Natural killer cell (primary cell): ENCODE data around the gene PRRT2. TPM values are rescaled to one million over a fixed set of nuclear protein-coding genes. Genes with fewer than 3 reads are reported as not detected.

ENCODE experiments used
- ATAC-seq, 3 donors: fragments of 150-1000 bp in 2 of 3; fragments of 200-7000 bp in 1 of 3; cut with Tn5 transposase; 1 replicate in 1 of 3; 2 replicates in 2 of 3; pipeline ENCODE4 v1.10.0; 2021; ENCODE audit warnings: mild to moderate bottlenecking in 2 of 3, moderate library complexity in 2 of 3
- DNase-seq, 2 donors: peaks; one replicate each; pipeline versions ENCODE4 v3.0.0 to v3.0.0-alpha.2; 2013 to 2021; ENCODE audit warnings: mixed read lengths in 1 of 2
- H3K27ac ChIP-seq: one replicate; pipeline ENCODE4 v1.5.1; 2013; ENCODE audit warnings: mild to moderate bottlenecking, low read length
- H3K27me3 ChIP-seq: one replicate; pipeline ENCODE4 v1.6.1; 2013; ENCODE audit warnings: low read length; ENCODE audit not compliant: control insufficient read depth, insufficient read depth
- H3K36me3 ChIP-seq: one replicate; pipeline ENCODE4 v1.6.1; 2013; ENCODE audit warnings: low read length; ENCODE audit not compliant: control insufficient read depth, insufficient read depth
- H3K4me1 ChIP-seq: one replicate; pipeline ENCODE4 v1.6.1; 2013; ENCODE audit warnings: low read length; ENCODE audit not compliant: control insufficient read depth, insufficient read depth
- H3K4me3 ChIP-seq: one replicate; pipeline ENCODE4 v1.5.1; 2013; ENCODE audit warnings: low read length
- H3K9me3 ChIP-seq: one replicate; pipeline ENCODE4 v1.6.1; 2013; ENCODE audit warnings: low read length; ENCODE audit not compliant: control insufficient read depth, insufficient read depth
- H3K27ac Mint-ChIP-seq, 2 donors: one replicate each; pipeline ENCODE4 v1.8.0; 2022; ENCODE audit warnings: mild to moderate bottlenecking in 2 of 2, mixed read lengths in 2 of 2, moderate library complexity in 1 of 2
- H3K27me3 Mint-ChIP-seq, 2 donors: one replicate each; pipeline ENCODE4 v1.8.0; 2022; ENCODE audit warnings: low read depth in 2 of 2, mixed read lengths in 2 of 2
- H3K36me3 Mint-ChIP-seq: one replicate; pipeline ENCODE4 v1.8.0; 2022; ENCODE audit warnings: mixed read lengths
- H3K4me1 Mint-ChIP-seq, 2 donors: one replicate each; pipeline ENCODE4 v1.8.0; 2022; ENCODE audit warnings: mixed read lengths in 2 of 2
- H3K4me3 Mint-ChIP-seq: one replicate; pipeline ENCODE4 v1.8.0; 2022; ENCODE audit warnings: mild to moderate bottlenecking, moderate library complexity, mixed read lengths
- H3K9me3 Mint-ChIP-seq, 2 donors: one replicate each; pipeline ENCODE4 v1.8.0; 2022; ENCODE audit warnings: mixed read lengths in 2 of 2
- CTCF ChIP-seq: fragments of 200-600 bp; IDR thresholded peaks from one replicate; pipeline ENCODE4 v1.8.0; 2022; ENCODE audit warnings: antibody characterized with exemption
- WGBS: methylation state at CpG from one replicate; pipeline ENCODE4 v1.1.7; 2013; ENCODE audit warnings: missing lambda C conversion rate; ENCODE audit not compliant: insufficient coverage; 5-methylcytosine and 5-hydroxymethylcytosine counted together
- intact Hi-C: fragments of 100-400 bp; cut with micrococcal nuclease; formaldehyde crosslinking; loops from one replicate; pipeline ENCODE4 v1.14.2; 2022
- total RNA-seq, 4 donors: library from RNA; stranded (reverse); fragments of 120-200 nt in 1 of 4; gene quantifications; one replicate each; pipeline versions ENCODE4 v1.2.3 to v1.2.4, GENCODE V29; 2013 to 2022

PRRT2 gene
- total RNA-seq, 3 donors from 2014 or later (not counting 1 experiment from before 2014, with no cell fraction given) = 0.70 to 1.4 (median 0.91) TPM

GRCh38 chr16:29839822-29840221 lies 27.8 kb downstream of the PRRT2 start:
- H3K36me3 ChIP-seq = peaks cover 55% of the 10 kb centered on the region
- H3K36me3 Mint-ChIP-seq = no peaks in the 10 kb centered on the region

GRCh38 chr16:29840240-29840639 lies 28.2 kb downstream of the PRRT2 start:
- Histone ChIP-seq H3K36me3 (peaks cover 56% of the 10 kb centered on the region), H3K27ac (no peak overlapping the region), H3K9me3 (no peaks in the 10 kb centered on the region), H3K27me3 (no peaks in the 10 kb centered on the region), H3K4me3 (no peak overlapping the region), H3K4me1 (no peaks in the 10 kb centered on the region)
- intact Hi-C loops = no loop called here
- no peak for DNase-seq
- no peak overlapping the region for H3K4me3 Mint-ChIP-seq
- H3K4me1 Mint-ChIP-seq = no peaks in the 10 kb centered on the region
- H3K36me3 Mint-ChIP-seq = no peaks in the 10 kb centered on the region
- no peak for TF ChIP-seq CTCF
- WGBS = 96% methylated on average over 10 of the region's 10 CpGs
- ATAC-seq = no peak
- H3K27ac Mint-ChIP-seq = no peak overlapping the region
- no peaks in the 10 kb centered on the region for H3K9me3 Mint-ChIP-seq
- no peaks in the 10 kb centered on the region for H3K27me3 Mint-ChIP-seq

More at GRCh38 chr16:29839822-29840221, 27.8 kb downstream of the PRRT2 start:
- Histone ChIP-seq H3K27me3 (no peaks in the 10 kb centered on the region), H3K27ac (no peak overlapping the region), H3K4me1 (no peaks in the 10 kb centered on the region), H3K9me3 (no peaks in the 10 kb centered on the region), H3K4me3 (no peak overlapping the region)
- intact Hi-C loops = no loop called here
- no peak for DNase-seq
- no peak for TF ChIP-seq CTCF
- Mint-ChIP-seq H3K27me3 (no peaks in the 10 kb centered on the region), H3K27ac (no peak overlapping the region), H3K4me3 (no peak overlapping the region), H3K9me3 (no peaks in the 10 kb centered on the region), H3K4me1 (no peaks in the 10 kb centered on the region)
- 95% methylated on average over 4 of the region's 6 CpGs for WGBS
- ATAC-seq = no peak

- DNase-seq = no peak
- 96% methylated on average over 23 of the region's 23 CpGs for WGBS
Observed at GRCh38 chr16:29841631-29842030, 29.6 kb downstream of the PRRT2 start.

More at GRCh38 chr16:29841631-29842030, 29.6 kb downstream of the PRRT2 start:
- Mint-ChIP-seq H3K4me1 (no peaks in the 10 kb centered on the region), H3K36me3 (no peaks in the 10 kb centered on the region), H3K9me3 (no peaks in the 10 kb centered on the region), H3K27ac (no peak overlapping the region), H3K27me3 (no peaks in the 10 kb centered on the region), H3K4me3 (no peak overlapping the region)
- Histone ChIP-seq H3K9me3 (no peaks in the 10 kb centered on the region), H3K4me1 (no peaks in the 10 kb centered on the region), H3K27me3 (no peaks in the 10 kb centered on the region), H3K4me3 (no peak overlapping the region), H3K36me3 (peaks cover 61% of the 10 kb centered on the region), H3K27ac (no peak overlapping the region)
- ATAC-seq = no peak
- intact Hi-C loops = no loop called here
- no peak for TF ChIP-seq CTCF
